Ovary (tissue), 9 donors: ENCODE data around the gene TRAF3. TPM values are rescaled to one million over a fixed set of nuclear protein-coding genes. Genes with fewer than 3 reads are reported as not detected.

ENCODE experiments used
- DNase-seq, 5 donors: peaks; one replicate each; pipeline ENCODE4 v3.0.0-alpha.2; 2019 to 2020
- H3K27ac ChIP-seq, 2 donors: fragments of 200-600 bp; one replicate each; pipeline versions ENCODE4 v1.5.1 to v1.8.0; 2019 to 2022
- H3K27me3 ChIP-seq: fragments of 200-600 bp; one replicate; pipeline ENCODE4 v1.8.0; 2022
- H3K36me3 ChIP-seq: fragments of 200-600 bp; sonication (generic); one replicate; pipeline ENCODE4 v1.5.1; 2019
- H3K4me1 ChIP-seq: one replicate; pipeline ENCODE4 v1.8.1; 2013; ENCODE audit warnings: mild to moderate bottlenecking, moderate library complexity; ENCODE audit not compliant: insufficient read depth
- H3K4me3 ChIP-seq: fragments of 200-600 bp; sonication (generic); one replicate; pipeline ENCODE4 v1.5.1; 2017
- H3K9me3 ChIP-seq, 2 donors: fragments of 200-600 bp in 1 of 2; sonication (generic) in 1 of 2; one replicate each; pipeline versions ENCODE4 v1.5.1 to v1.8.1; 2013 to 2019; ENCODE audit warnings: mild to moderate bottlenecking in 1 of 2, moderate library complexity in 1 of 2
- CTCF ChIP-seq, 3 donors: fragments of 450-650 bp in 2 of 3; fragments of 200-600 bp in 1 of 3; IDR thresholded peaks; one replicate each; pipeline versions ENCODE4 v1.5.1 to v1.8.0; 2016 to 2022; ENCODE audit warnings: antibody characterized with exemption in 3 of 3, mild to moderate bottlenecking in 1 of 3
- EP300 ChIP-seq: sonication (generic); formaldehyde crosslinking; IDR thresholded peaks from one replicate; pipeline ENCODE4 v1.6.1; 2017; ENCODE audit warnings: antibody characterized with exemption
- POLR2A ChIP-seq: fragments of 450-650 bp; IDR thresholded peaks from one replicate; pipeline ENCODE4 v1.6.1; 2017; ENCODE audit warnings: antibody characterized with exemption, mild to moderate bottlenecking, moderate library complexity
- WGBS, 3 donors: extraction: QIAGEN DNeasy Blood & Tissue Kit in 1 of 3; methylation state at CpG; one replicate each; pipeline versions ENCODE4 v1.1.5 to v1.1.7; 2013 to 2017; 5-methylcytosine and 5-hydroxymethylcytosine counted together
- intact Hi-C, 4 donors: fragments of 100-400 bp; cut with DNase I; formaldehyde crosslinking; loops; one replicate each; pipeline versions ENCODE4 v1.11.0 to v1.15.1; 2022 to 2023
- polyA plus RNA-seq, 2 donors: library from polyadenylated mRNA; stranded (reverse); fragments of 200-250 nt in 1 of 2; fragments of 350-450 nt in 1 of 2; fragmentation: Illumina TruSeq in 1 of 2; extraction: RNeasy Lipid Tissue Mini Kit (QIAGEN cat#74804) in 1 of 2; gene quantifications; one replicate each; pipeline ENCODE4 v1.2.3, GENCODE V29; 2013 to 2014
- total RNA-seq, 7 donors: library from RNA; depleted of rRNA in 2 of 7; stranded (reverse); fragments of >200 nt in 2 of 7; fragmentation: NEBNext Ultra II Directional in 3 of 7; extraction: Animal tissue kit (Norgen Biotek cat#: 25700) in 3 of 7; gene quantifications; one replicate each; pipeline versions ENCODE4 v1.1.0 to v1.2.4, GENCODE V29; 2016 to 2023
- donor health status: DM: no; HTN: no; CAD: no; lungs with moderate emphysema.
- donor health status: DM: no; HTN: no; CAD: no.
- donor health status: Bipolar disorder and iron deficiency.
- donor health status: DM: yes; HTN: yes; CAD: no.
- donor health status: DM: no; HTN: no; CAD: no.
- donor health status: DM: yes; HTN: yes; CAD: no.

TRAF3 gene
- total and polyA plus RNA-seq, 9 donors = 2.9 to 17.0 (median 11.4) TPM

DNA sequence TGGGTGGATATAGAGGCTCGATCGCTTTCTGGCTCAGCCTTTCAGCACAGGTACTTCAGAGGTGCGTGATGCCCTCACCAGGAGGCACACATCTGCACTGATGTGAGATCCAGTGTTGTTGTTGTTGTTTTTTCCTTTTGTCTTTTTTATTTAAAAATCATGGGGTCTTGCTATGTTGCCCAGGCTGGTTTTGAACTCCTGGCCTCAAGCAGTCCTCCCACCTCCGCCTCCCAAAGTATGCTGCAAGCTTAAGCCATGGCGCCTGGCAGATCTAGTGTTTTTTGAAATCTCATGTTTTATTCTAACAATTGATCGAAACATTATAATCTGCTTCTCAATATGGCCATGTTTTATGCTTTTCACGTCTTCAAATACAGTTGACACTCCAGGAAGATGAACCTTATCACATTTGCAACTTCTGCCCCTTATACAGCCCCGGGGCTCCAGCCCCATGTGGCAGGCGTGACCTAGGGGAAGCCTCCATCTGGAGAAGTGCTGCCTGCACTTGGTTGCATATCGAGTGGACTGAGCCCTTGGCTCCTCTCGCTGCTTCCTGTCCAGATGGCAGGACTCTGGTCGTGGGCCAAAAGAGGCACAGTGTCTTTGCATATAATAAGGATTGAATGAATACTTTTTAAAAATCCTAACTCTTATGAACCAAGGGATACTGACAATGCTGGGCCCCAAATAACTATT, 71.7 kb downstream of the TRAF3 start:
- TF ChIP-seq EP300 = no peak
- no peak for TF ChIP-seq POLR2A
- TF ChIP-seq CTCF (IDR thresholded peaks at IDR 0.05) = no peak
- no peaks in the 10 kb centered on the region for H3K27me3 ChIP-seq
- no peaks in the 10 kb centered on the region for H3K36me3 ChIP-seq
- DNase-seq = peak in 3 of 5 donors; percentile 30 to 60 (median 30)
- intact Hi-C loops = no loop called here
- 56 to 64% (median 62%) methylated on average over 12 of the region's 12 CpGs for WGBS, 3 donors
- H3K4me1 ChIP-seq = peaks cover 8% of the 10 kb centered on the region
- no peaks in the 10 kb centered on the region for H3K9me3 ChIP-seq
- H3K27ac ChIP-seq = peak overlapping the region in 1 of 2 donors; percentile 27
- no peak overlapping the region for H3K4me3 ChIP-seq

DNA sequence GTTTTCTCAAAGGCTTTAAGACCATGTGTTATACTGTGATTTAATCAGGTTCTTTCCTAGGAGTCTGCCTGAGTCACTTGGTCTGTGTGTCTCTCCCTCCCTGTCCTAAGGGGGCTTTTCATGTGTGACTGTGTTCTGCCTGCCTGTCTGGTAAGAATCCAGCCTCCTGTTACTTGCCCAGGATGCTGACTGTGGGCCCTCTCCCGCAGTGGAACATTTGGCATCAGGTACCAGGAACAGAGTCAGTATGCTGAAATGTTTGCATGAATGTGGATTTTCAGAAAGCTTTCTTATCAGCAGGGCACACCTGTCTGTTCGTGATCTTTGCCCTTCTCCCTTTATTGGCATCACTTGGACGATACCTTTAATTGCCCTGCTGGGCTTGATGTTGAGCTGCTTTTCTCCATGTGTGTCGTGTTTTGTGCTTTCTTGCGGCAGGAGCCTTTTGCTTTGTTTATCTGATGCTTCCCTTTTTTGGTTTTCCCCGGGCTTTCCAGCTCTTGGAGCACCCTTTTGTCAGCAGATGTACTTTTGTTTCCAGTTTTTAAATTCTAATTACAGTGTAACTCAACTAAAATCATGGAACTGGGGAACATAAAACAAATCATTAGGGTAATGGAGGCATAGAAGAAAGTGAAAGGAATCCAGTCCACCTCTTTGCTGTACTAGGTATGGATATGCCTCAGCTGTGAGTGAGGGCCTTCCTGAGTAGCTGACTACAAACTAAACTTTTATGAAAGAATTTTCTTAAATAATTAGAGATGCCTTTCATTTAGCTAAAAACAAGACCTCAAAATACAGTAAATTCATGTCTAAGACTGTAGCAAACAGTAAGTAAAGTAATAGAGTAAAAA, 72.5 kb downstream of the TRAF3 start:
- 3 to 8% (median 4%) methylated on average over 6 of the region's 6 CpGs for WGBS, 3 donors
- intact Hi-C loops = no loop called here
- no peak overlapping the region for H3K4me3 ChIP-seq

GRCh38 chr14:102853648-102854047, 76.4 kb downstream of the TRAF3 start:
- H3K36me3 ChIP-seq = no peaks in the 10 kb centered on the region
- 82 to 98% (median 96%) methylated on average over 7 of the region's 7 CpGs for WGBS, 3 donors
- no peaks in the 10 kb centered on the region for H3K27me3 ChIP-seq
- DNase-seq = no peak
- peaks cover 8% of the 10 kb centered on the region for H3K4me1 ChIP-seq
- intact Hi-C loops = no loop called here
- no peak overlapping the region for H3K4me3 ChIP-seq
- no peaks in the 10 kb centered on the region for H3K9me3 ChIP-seq
- H3K27ac ChIP-seq = no peak overlapping the region
- TF ChIP-seq CTCF (IDR thresholded peaks at IDR 0.05) (no peak), POLR2A (no peak), EP300 (no peak)

More for the DNA sequence above, 72.5 kb downstream of the TRAF3 start:
- Histone ChIP-seq H3K27me3 (no peaks in the 10 kb centered on the region), H3K4me1 (peaks cover 8% of the 10 kb centered on the region), H3K27ac (peak overlapping the region in 1 of 2 donors; percentile 27), H3K36me3 (no peaks in the 10 kb centered on the region), H3K9me3 (no peaks in the 10 kb centered on the region)
- TF ChIP-seq POLR2A (no peak), EP300 (no peak), CTCF (IDR thresholded peaks at IDR 0.05) (no peak)
- no peak for DNase-seq

GRCh38 chr14:102854091-102854703, 76.9 kb downstream of the TRAF3 start:
- H3K9me3 ChIP-seq = no peaks in the 10 kb centered on the region
- 94 to 97% (median 96%) methylated on average over 4 of the region's 4 CpGs for WGBS, 3 donors
- TF ChIP-seq CTCF (IDR thresholded peaks at IDR 0.05) (no peak), EP300 (no peak), POLR2A (no peak)
- H3K27me3 ChIP-seq = no peaks in the 10 kb centered on the region
- H3K4me3 ChIP-seq = no peak overlapping the region
- H3K27ac ChIP-seq = no peak overlapping the region
- H3K4me1 ChIP-seq = peaks cover 4% of the 10 kb centered on the region
- intact Hi-C loops = no loop called here
- H3K36me3 ChIP-seq = no peaks in the 10 kb centered on the region
- DNase-seq = no peak
